Vagina (tissue), 2 donors: Measurements from ENCODE around the gene MAPKAPK5.

ENCODE experiments used
- POLR2A ChIP-seq, 2 donors: fragments of 450-650 bp; IDR thresholded peaks; one replicate each; pipeline ENCODE4 v1.6.1; 2017; ENCODE audit warnings: antibody characterized with exemption in 2 of 2, mild to moderate bottlenecking in 2 of 2, moderate library complexity in 2 of 2
- TF ChIP-seq, protein P1 (sequence below), 3 experiments: fragments of 450-650 bp in 2 of 3; fragments of 200-600 bp in 1 of 3; sonication (generic) in 1 of 3; IDR thresholded peaks; one replicate each; pipeline ENCODE4 v1.5.1; 2017 to 2019; ENCODE audit warnings: antibody characterized with exemption in 3 of 3, mild to moderate bottlenecking in 2 of 3, moderate library complexity in 2 of 3

DNA sequence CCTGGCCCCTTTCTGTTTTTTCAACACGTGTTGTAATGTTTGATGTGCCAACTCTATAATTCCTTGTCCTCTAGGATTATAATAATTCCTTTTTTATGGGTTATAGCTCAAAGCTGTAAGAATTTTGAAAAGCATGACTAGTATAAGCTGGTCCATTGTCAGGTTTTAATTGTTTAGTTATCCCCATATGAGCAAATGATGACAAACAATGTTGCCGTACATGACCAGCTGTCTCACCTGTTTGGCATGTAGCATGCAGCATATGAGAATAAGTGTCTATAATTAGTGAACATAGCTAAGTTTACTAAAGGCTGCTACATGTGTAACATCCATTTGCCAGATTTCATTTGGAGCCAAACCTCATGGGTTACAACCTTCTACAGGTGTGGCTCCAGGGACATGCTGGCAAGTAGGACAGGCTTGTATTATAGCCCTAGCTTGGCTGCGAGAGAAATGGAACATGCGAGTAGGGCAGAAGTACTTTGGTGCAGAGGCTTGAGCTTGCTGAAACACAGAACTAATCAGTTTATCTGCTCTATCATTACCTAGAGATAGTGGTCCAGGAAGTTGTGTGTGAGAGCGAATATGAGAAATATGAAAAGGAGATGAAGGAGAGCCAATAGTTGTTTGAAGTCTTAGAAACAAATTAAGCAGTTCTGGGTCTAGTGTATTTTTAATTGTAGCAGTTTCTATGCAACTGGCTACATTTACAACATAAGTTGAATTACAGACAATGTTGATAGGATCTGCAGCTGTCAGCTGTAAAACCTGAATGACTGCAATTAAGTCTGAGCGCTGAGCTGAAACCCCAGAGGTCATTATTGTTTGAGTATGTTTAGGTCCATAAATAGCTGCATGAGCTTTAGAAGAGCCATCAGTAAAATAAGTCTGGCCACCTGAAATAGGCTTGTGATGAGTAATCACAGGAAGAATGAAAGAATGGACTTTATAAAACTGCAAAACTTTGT is 22.6 kb upstream of the MAPKAPK5 start:
- TF ChIP-seq, protein P1, sequence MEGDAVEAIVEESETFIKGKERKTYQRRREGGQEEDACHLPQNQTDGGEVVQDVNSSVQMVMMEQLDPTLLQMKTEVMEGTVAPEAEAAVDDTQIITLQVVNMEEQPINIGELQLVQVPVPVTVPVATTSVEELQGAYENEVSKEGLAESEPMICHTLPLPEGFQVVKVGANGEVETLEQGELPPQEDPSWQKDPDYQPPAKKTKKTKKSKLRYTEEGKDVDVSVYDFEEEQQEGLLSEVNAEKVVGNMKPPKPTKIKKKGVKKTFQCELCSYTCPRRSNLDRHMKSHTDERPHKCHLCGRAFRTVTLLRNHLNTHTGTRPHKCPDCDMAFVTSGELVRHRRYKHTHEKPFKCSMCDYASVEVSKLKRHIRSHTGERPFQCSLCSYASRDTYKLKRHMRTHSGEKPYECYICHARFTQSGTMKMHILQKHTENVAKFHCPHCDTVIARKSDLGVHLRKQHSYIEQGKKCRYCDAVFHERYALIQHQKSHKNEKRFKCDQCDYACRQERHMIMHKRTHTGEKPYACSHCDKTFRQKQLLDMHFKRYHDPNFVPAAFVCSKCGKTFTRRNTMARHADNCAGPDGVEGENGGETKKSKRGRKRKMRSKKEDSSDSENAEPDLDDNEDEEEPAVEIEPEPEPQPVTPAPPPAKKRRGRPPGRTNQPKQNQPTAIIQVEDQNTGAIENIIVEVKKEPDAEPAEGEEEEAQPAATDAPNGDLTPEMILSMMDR (IDR thresholded peaks at IDR 0.05) = no peak
- no peak for TF ChIP-seq POLR2A (IDR thresholded peaks at IDR 0.05)
